Measurements from ENCODE around the gene RAN.
"Not testable (repeated sequence)": the region's sequence is repeated elsewhere in the genome, so short reads cannot be mapped to it uniquely, and the experiment has no call there.

RAN gene

DNA sequence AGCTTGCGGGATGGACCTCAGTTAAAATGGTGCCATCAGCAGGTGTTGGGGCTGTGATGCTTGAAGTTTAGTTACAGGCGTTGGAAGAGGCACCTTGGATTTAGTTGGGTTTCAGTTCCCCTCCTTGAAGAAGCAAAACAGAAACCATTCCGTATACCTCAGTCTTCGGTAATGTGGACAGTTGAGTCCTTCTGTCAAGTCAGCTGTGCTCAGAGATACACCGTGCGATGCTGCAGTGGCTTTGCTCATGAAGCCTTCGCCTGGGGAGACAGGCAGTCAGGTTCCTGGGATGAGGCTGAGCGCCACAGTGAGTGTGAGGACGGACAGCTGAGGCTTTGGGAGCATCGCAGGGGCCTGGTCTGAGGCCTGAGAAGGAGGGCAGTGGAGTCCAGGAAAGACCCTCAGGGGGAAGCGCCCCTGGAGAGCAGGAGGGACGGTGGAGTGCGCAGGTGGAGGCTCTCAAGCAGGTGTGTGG lies 7.4 kb downstream of the RAN start:
- H3K27me3 ChIP-seq (ENCODE audit: insufficient read depth, insufficient read length), result no peaks in the 10 kb centered on the region
- no peak for TF ChIP-seq SUZ12 (IDR thresholded peaks at IDR 0.05; ENCODE audit: extremely low read depth, insufficient read depth, insufficient read length)
- no peak for TF ChIP-seq YY1 (IDR thresholded peaks at IDR 0.05; ENCODE audit: insufficient read depth, insufficient read length)
- no peak for TF ChIP-seq ZNF274 (IDR thresholded peaks at IDR 0.05; ENCODE audit: low read depth, low read length)
- H3K9me3 ChIP-seq (ENCODE audit: insufficient read depth, low read length), result no peaks in the 10 kb centered on the region
- H3K4me3 ChIP-seq (ENCODE audit: insufficient read length, low read depth), result no peak overlapping the region
- no peaks in the 10 kb centered on the region for H3K4me1 ChIP-seq (ENCODE audit: insufficient read depth, insufficient read length)
- DNase-seq (ENCODE audit: low read depth, low spot score), result no peak
- H3K9ac ChIP-seq (ENCODE audit: insufficient read length, low read depth), result no peak overlapping the region
- peaks cover 32% of the 10 kb centered on the region for H3K36me3 ChIP-seq (ENCODE audit: insufficient read depth, insufficient read length, low read length)

GRCh38 chr12:130879781-130880389 lies 8.0 kb downstream of the RAN start:
- no peaks in the 10 kb centered on the region for H3K9me3 ChIP-seq (ENCODE audit: insufficient read depth, low read length)
- H3K27me3 ChIP-seq (ENCODE audit: insufficient read depth, insufficient read length), result no peaks in the 10 kb centered on the region
- no peaks in the 10 kb centered on the region for H3K4me1 ChIP-seq (ENCODE audit: insufficient read depth, insufficient read length)
- no peak for DNase-seq (ENCODE audit: low read depth, low spot score)
- TF ChIP-seq YY1 (IDR thresholded peaks at IDR 0.05; ENCODE audit: insufficient read depth, insufficient read length) (no peak), ZNF274 (IDR thresholded peaks at IDR 0.05; ENCODE audit: low read depth, low read length) (no peak), SUZ12 (IDR thresholded peaks at IDR 0.05; ENCODE audit: extremely low read depth, insufficient read depth, insufficient read length) (no peak)
- H3K4me3 ChIP-seq (ENCODE audit: insufficient read length, low read depth), result no peak overlapping the region
- H3K9ac ChIP-seq (ENCODE audit: insufficient read length, low read depth), result no peak overlapping the region
- H3K36me3 ChIP-seq (ENCODE audit: insufficient read depth, insufficient read length, low read length), result peaks cover 25% of the 10 kb centered on the region

DNA sequence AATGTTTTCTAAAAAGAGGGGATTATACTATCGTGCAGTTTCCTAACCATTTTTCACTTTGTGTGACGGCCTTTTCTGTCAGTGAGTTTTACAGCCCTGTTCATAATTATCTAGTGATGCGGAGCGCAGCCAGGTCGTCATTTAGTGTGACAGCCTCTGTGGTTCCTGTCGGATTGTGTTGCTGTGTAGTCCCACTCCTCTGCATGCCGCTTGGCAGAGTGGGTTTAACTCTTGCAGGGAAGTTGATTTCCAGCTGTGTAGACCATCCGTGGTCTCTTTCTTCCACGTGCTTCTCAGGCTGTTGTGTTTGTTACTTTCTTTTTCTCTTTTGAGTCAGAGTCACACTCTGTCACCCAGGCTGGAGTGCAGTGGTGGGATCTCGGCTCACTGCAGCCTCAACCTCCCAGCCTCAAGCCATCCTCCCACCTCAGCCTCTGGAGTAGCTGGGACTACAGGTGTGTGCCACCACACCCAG lies 8.6 kb downstream of the RAN start:
- Histone ChIP-seq H3K4me1 (ENCODE audit: insufficient read depth, insufficient read length) (no peaks in the 10 kb centered on the region), H3K27me3 (ENCODE audit: insufficient read depth, insufficient read length) (no peaks in the 10 kb centered on the region), H3K9me3 (ENCODE audit: insufficient read depth, low read length) (no peaks in the 10 kb centered on the region), H3K4me3 (ENCODE audit: insufficient read length, low read depth) (no peak overlapping the region), H3K36me3 (ENCODE audit: insufficient read depth, insufficient read length, low read length) (peaks cover 20% of the 10 kb centered on the region), H3K9ac (ENCODE audit: insufficient read length, low read depth) (no peak overlapping the region)
- no peak for DNase-seq (ENCODE audit: low read depth, low spot score)
- TF ChIP-seq YY1 (IDR thresholded peaks at IDR 0.05; ENCODE audit: insufficient read depth, insufficient read length) (no peak), SUZ12 (IDR thresholded peaks at IDR 0.05; ENCODE audit: extremely low read depth, insufficient read depth, insufficient read length) (no peak), ZNF274 (IDR thresholded peaks at IDR 0.05; ENCODE audit: low read depth, low read length) (no peak)

GRCh38 chr12:130881046-130881445 lies 9.2 kb downstream of the RAN start:
- H3K9ac ChIP-seq (ENCODE audit: insufficient read length, low read depth), result no peak overlapping the region
- no peak for DNase-seq (ENCODE audit: low read depth, low spot score)
- TF ChIP-seq YY1 (IDR thresholded peaks at IDR 0.05; ENCODE audit: insufficient read depth, insufficient read length) (no peak), ZNF274 (IDR thresholded peaks at IDR 0.05; ENCODE audit: low read depth, low read length) (no peak), SUZ12 (IDR thresholded peaks at IDR 0.05; ENCODE audit: extremely low read depth, insufficient read depth, insufficient read length) (no peak)
- no peaks in the 10 kb centered on the region for H3K27me3 ChIP-seq (ENCODE audit: insufficient read depth, insufficient read length)
- H3K4me1 ChIP-seq (ENCODE audit: insufficient read depth, insufficient read length), result no peaks in the 10 kb centered on the region
- no peaks in the 10 kb centered on the region for H3K9me3 ChIP-seq (ENCODE audit: insufficient read depth, low read length)
- H3K36me3 ChIP-seq (ENCODE audit: insufficient read depth, insufficient read length, low read length), result peaks cover 14% of the 10 kb centered on the region
- no peak overlapping the region for H3K4me3 ChIP-seq (ENCODE audit: insufficient read length, low read depth)

- H3K9me3 ChIP-seq (ENCODE audit: insufficient read depth, low read length), result no peaks in the 10 kb centered on the region
- H3K27me3 ChIP-seq (ENCODE audit: insufficient read depth, insufficient read length), result no peaks in the 10 kb centered on the region
- no peak overlapping the region for H3K4me3 ChIP-seq (ENCODE audit: insufficient read length, low read depth)
- TF ChIP-seq YY1 (IDR thresholded peaks at IDR 0.05; ENCODE audit: insufficient read depth, insufficient read length), result no peak
- TF ChIP-seq SUZ12 (IDR thresholded peaks at IDR 0.05; ENCODE audit: extremely low read depth, insufficient read depth, insufficient read length), result no peak
- TF ChIP-seq ZNF274 (IDR thresholded peaks at IDR 0.05; ENCODE audit: low read depth, low read length), result no peak
- DNase-seq (ENCODE audit: low read depth, low spot score), result no peak
- H3K36me3 ChIP-seq (ENCODE audit: insufficient read depth, insufficient read length, low read length), result peaks cover 9% of the 10 kb centered on the region
- no peak overlapping the region for H3K9ac ChIP-seq (ENCODE audit: insufficient read length, low read depth)
- H3K4me1 ChIP-seq (ENCODE audit: insufficient read depth, insufficient read length), result no peaks in the 10 kb centered on the region
Measured at GRCh38 chr12:130881548-130881947, 9.7 kb downstream of the RAN start.

GRCh38 chr12:130887190-130887589 lies 15.3 kb downstream of the RAN start:
- not testable (repeated sequence) for H3K36me3 ChIP-seq (ENCODE audit: insufficient read depth, insufficient read length, low read length); H3K9ac ChIP-seq (ENCODE audit: insufficient read length, low read depth); H3K9me3 ChIP-seq (ENCODE audit: insufficient read depth, low read length); DNase-seq (ENCODE audit: low read depth, low spot score); H3K4me3 ChIP-seq (ENCODE audit: insufficient read length, low read depth); H3K27me3 ChIP-seq (ENCODE audit: insufficient read depth, insufficient read length); H3K4me1 ChIP-seq (ENCODE audit: insufficient read depth, insufficient read length)

GRCh38 chr12:130904064-130904463 lies 32.2 kb downstream of the RAN start:
- Histone ChIP-seq H3K9ac (ENCODE audit: insufficient read length, low read depth) (no peak overlapping the region), H3K4me3 (ENCODE audit: insufficient read length, low read depth) (no peak overlapping the region), H3K9me3 (ENCODE audit: insufficient read depth, low read length) (no peaks in the 10 kb centered on the region), H3K4me1 (ENCODE audit: insufficient read depth, insufficient read length) (no peaks in the 10 kb centered on the region), H3K36me3 (ENCODE audit: insufficient read depth, insufficient read length, low read length) (no peaks in the 10 kb centered on the region), H3K27me3 (ENCODE audit: insufficient read depth, insufficient read length) (no peaks in the 10 kb centered on the region)
- TF ChIP-seq ZNF274 (IDR thresholded peaks at IDR 0.05; ENCODE audit: low read depth, low read length) (no peak), SUZ12 (IDR thresholded peaks at IDR 0.05; ENCODE audit: extremely low read depth, insufficient read depth, insufficient read length) (no peak), YY1 (IDR thresholded peaks at IDR 0.05; ENCODE audit: insufficient read depth, insufficient read length) (no peak)
- no peak for DNase-seq (ENCODE audit: low read depth, low spot score)

DNA sequence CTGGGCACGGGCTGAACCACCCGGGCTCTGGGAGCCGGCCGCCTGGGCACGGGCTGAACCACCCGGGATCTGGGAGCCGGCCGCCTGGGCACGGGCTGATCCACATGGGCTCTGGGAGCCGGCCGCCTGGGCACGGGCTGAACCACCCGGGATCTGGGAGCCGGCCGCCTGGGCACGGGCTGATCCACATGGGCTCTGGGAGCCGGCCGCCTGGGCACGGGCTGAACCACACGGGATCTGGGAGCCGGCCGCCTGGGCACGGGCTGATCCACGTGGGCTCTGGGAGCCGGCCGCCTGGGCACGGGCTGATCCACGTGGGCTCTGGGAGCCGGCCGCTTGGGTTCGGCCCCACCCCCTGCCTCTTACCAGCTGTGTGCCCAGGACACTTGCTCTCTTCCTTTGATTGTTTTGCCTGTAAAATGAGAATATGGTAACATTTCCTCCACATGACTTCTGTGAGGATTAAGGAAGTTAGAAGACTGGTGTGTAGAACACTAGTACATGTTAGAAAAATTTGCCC lies 33.1 kb downstream of the RAN start:
- not testable (repeated sequence) for H3K4me3 ChIP-seq (ENCODE audit: insufficient read length, low read depth); H3K9me3 ChIP-seq (ENCODE audit: insufficient read depth, low read length); DNase-seq (ENCODE audit: low read depth, low spot score); H3K27me3 ChIP-seq (ENCODE audit: insufficient read depth, insufficient read length); H3K4me1 ChIP-seq (ENCODE audit: insufficient read depth, insufficient read length); H3K36me3 ChIP-seq (ENCODE audit: insufficient read depth, insufficient read length, low read length); H3K9ac ChIP-seq (ENCODE audit: insufficient read length, low read depth)
